MV-4-11 (cell line): ENCODE measurements around the gene ARMH1.
A peak's percentile ranks its signal among the peaks of the same experiment; 100 is the strongest.
"Not testable (repeated sequence)": the region's sequence is repeated elsewhere in the genome, so short reads cannot be mapped to it uniquely, and the experiment has no call there.

Experiments
- DNase-seq: peaks from one replicate; lab custom pipeline; 2025; lab: John Stamatoyannopoulos, UW

Gene ARMH1

GRCh38 chr1:44723064-44723463 is 48.5 kb downstream of the ARMH1 start:
- DNase-seq, result no peak

- DNase-seq, result peak; percentile 99
Measured at GRCh38 chr1:44723496-44724295, 49.2 kb downstream of the ARMH1 start.

GRCh38 chr1:44724296-44724954 is 49.9 kb downstream of the ARMH1 start:
- peak; percentile 9 for DNase-seq

DNA sequence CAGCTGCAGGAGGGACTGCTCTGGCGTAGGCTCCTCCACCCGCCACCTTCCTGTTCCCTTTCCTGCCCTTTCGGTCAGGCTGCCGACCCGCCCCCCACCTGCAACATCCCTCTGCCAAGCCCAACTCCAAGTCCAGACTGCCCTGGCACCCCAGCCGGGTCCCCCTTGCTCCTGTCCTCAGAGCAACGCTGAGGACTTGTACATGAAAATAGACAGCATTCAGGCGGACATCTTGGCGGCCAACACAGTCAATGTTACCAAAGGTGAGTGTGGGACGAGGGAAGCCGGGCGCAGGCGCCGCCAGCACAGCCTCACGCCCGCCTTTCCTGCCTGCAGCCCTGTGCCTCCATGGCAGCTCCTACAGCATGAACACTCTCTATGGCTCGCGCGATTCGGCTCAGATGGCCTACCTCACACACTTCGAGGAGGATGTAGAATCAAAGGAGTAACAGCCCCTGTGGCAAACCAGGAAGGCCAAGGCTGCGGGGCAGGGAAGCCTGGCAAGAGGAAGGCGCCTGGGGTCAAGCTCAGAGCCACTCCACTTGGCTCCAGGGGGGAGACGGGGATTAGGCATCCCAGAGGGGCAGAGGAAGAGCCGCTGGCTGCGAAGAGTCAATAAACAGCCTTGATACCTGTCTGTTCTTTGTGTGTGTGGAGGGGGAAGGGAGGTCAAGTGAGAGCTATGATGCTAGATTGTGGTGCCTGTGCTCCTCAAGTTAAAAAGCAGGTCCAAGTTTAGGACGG is 50.6 kb downstream of the ARMH1 start:
- DNase-seq, result no peak

GRCh38 chr1:44730741-44731512 is 56.4 kb downstream of the ARMH1 start, which contains the start of gene RNU5D-1:
Gene RNU5D-1, minus strand, starts transcription at chr1:44731170.
- DNase-seq, result peak; percentile 100

- DNase-seq, result no peak
Measured at GRCh38 chr1:44733365-44733764, 58.9 kb downstream of the ARMH1 start.

DNA sequence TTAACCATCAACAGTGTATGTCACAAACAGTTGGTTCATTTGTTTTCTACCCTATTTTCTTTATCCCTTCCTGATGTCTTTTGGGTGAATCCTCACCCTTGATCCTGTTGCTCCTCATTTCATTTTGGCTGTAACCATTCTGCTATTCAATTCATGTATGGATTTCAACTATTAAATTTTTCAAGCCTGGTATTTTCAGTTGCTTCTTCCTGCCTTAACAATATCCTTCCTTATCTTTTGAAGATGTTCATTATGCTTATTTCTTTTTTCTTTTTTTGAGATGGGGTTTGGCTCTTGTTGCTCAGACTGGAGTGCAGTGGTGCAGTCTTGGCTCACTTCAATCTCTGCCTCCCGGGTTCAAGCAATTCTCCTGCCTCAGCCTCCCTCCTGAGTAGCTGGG is 59.3 kb downstream of the ARMH1 start:
- no peak for DNase-seq

DNA sequence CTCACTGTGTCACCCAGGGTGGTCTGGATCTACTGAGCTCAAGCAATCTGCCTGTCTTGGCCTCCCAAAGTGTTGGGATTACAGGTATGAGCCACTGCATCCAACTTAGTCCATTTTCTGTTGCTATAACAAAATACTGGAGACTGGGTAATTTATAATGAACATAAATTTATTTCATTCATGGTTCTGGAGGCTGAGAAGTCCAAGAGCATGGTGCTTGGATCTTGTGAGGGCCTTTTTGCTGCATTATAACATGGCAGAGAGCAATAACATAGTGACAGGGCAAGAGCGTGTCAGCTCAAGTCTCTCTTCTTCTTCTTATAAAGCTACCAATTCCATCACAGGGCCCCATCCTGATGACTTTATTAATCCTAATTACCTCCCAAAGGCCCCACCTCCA is 61.5 kb downstream of the ARMH1 start:
- DNase-seq, result no peak

GRCh38 chr1:44738953-44739306 is 64.4 kb downstream of the ARMH1 start:
- not testable (repeated sequence) for DNase-seq

GRCh38 chr1:44739307-44740178 is 65.0 kb downstream of the ARMH1 start, which contains the start of gene KIF2C:
Gene KIF2C, plus strand, starts transcription at chr1:44739837. Its CDS starts 96 bp downstream, at chr1:44739933.
- DNase-seq, result peak; percentile 98

DNA sequence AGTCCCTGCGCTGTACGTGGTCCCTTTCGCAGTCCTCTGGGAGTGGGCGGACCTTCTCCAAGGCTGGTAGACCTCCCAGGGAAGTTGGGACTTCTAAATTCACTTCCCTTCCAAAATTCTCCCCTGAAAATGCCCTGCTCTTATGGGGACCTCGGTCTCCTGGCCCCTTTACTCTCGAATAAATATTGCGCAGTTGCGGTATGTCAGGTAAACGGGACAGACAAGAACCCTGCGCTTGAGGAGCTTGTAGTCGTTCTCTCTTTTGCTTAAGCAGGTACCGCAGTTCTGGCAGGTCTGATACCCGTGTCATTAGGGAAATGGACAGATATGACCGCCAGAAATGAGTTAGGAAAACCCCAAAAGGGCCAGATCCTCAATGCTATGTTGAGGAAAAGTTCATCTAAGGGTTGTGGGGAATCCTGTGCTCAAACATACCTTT is 65.7 kb downstream of the ARMH1 start:
- DNase-seq, result no peak

DNA sequence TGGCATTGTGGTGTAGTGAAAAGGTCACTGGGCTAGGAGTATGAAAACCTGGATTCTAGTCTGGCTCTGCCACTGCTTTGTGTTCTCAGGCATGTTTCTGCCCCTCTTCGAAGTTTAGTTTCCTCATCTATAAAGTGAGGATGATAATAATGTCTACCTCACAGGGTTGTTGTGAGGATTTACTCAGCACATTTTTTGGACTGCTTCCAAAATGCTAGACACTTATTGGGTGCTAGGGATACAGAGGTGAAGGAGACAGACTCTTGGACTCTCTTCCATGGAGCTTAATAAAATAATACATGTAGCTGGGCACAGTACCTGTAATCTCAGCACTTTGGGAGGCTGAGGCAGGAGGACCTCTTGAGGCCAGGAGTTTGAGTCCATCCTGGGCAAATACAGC is 68.7 kb downstream of the ARMH1 start:
- DNase-seq, result no peak

GRCh38 chr1:44747878-44748277 is 73.4 kb downstream of the ARMH1 start:
- peak; percentile 36 for DNase-seq

DNA sequence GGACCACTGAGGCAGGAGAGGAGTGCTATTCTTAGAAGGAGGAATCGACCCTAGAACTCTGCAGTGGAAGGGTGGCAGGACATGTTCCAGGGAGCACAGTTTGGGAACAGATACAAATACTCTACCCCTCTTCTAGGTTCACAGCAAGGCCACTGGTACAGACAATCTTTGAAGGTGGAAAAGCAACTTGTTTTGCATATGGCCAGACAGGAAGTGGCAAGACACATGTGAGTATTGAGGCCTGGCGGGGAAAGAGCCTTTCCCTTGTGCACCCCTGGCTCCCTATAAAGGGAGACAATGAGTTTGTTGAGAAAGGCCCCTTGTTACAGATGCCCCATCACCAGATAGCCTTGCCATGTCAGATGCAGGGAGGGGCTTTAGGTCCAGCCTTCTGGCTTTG is 82.9 kb downstream of the ARMH1 start:
- no peak for DNase-seq

DNA sequence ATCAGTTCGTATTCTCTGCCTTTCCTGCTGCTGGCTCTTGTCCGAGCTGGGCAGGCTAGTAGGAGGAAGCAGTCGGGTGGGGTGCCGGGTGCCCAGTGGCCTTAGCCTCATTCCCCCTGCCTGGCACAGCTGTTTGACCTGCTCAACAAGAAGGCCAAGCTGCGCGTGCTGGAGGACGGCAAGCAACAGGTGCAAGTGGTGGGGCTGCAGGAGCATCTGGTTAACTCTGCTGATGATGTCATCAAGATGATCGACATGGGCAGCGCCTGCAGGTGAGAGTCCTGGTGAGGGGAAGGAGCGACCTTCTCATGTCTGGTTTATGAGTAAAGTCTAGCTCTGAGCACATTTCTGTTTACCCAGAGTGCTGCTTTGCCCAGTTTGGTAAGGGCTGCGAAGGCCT is 84.6 kb downstream of the ARMH1 start:
- no peak for DNase-seq

- DNase-seq, result no peak
Measured at GRCh38 chr1:44760876-44761275, 86.4 kb downstream of the ARMH1 start.

DNA sequence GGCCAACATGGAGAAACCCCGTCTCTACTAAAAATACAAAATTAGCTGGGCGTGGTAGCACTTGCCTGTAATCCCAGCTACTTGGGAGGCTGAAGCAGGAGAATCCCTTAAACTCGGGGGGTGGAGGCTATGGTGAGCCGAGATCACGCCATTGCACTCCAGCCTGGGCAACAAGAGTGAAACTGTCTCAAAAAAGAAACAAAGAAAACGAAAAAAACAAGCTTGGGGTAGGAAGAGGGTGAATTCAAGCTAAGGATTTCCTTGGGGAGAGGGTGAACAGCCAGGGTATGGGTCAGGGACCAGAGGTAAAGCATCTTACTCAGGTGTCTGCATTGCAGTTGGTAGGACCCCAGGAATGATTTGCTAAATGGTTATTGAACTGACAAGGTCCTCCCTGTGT is 91.9 kb downstream of the ARMH1 start:
- not testable (repeated sequence) for DNase-seq
